DOHH2 (cell line): ENCODE results near the gene NEUROD6.

Source experiments
- H3F3A ChIP-seq: fragments of 200-600 bp; sonication (generic), shearing (Covaris generic); 2 replicates; pipeline ENCODE4 v1.6.0; 2016; ENCODE audit warnings: antibody characterized with exemption, mild to moderate bottlenecking; ENCODE audit not compliant: control insufficient read depth, insufficient read depth
- H3K27ac ChIP-seq: fragments of 200-600 bp; sonication (generic); 2 replicates; pipeline ENCODE4 v1.5.1; 2014; ENCODE audit warnings: low read depth, mild to moderate bottlenecking, low read length, moderate library complexity
- H3K27me3 ChIP-seq: fragments of 200-600 bp; sonication (generic); 2 replicates; pipeline ENCODE4 v1.6.1; 2014; ENCODE audit warnings: mild to moderate bottlenecking, low read length, mixed read lengths; ENCODE audit not compliant: control insufficient read depth
- H3K36me3 ChIP-seq: fragments of 200-600 bp; sonication (generic); 2 replicates; pipeline ENCODE4 v1.6.1; 2014; ENCODE audit warnings: mild to moderate bottlenecking, low read length, moderate library complexity, mixed read lengths; ENCODE audit not compliant: control insufficient read depth
- H3K4me1 ChIP-seq: fragments of 200-600 bp; sonication (generic); 2 replicates; pipeline ENCODE4 v1.6.1; 2014; ENCODE audit warnings: mild to moderate bottlenecking, low read length, mixed read lengths; ENCODE audit not compliant: control insufficient read depth
- H3K4me2 ChIP-seq: fragments of 200-600 bp; sonication (generic); 2 replicates; pipeline ENCODE4 v1.6.0; 2014; ENCODE audit warnings: mild to moderate bottlenecking, low read length, moderate library complexity
- H3K4me3 ChIP-seq: fragments of 200-600 bp; sonication (generic); 2 replicates; pipeline ENCODE4 v1.5.1; 2014; ENCODE audit warnings: mild to moderate bottlenecking, low read length, mixed read lengths
- H3K79me2 ChIP-seq: fragments of 200-600 bp; sonication (generic); 2 replicates; pipeline ENCODE4 v1.6.1; 2014; ENCODE audit warnings: mild to moderate bottlenecking, low read length, mixed read lengths; ENCODE audit not compliant: control insufficient read depth
- H3K9me2 ChIP-seq: fragments of 200-600 bp; sonication (generic); replicated peaks from 2 replicates; pipeline ENCODE4 v1.6.1; 2014; ENCODE audit warnings: mild to moderate bottlenecking, low read length, mixed read lengths; ENCODE audit not compliant: control insufficient read depth
- H3K9me3 ChIP-seq: fragments of 200-600 bp; sonication (generic); 2 replicates; pipeline ENCODE4 v1.6.1; 2014; ENCODE audit warnings: antibody characterized with exemption, low read length, mixed read lengths; ENCODE audit not compliant: control insufficient read depth, insufficient read depth
- H4K20me1 ChIP-seq: fragments of 200-600 bp; sonication (generic); 2 replicates; pipeline ENCODE4 v1.6.0; 2014; ENCODE audit warnings: low read depth, mild to moderate bottlenecking, antibody characterized with exemption, low read length, moderate library complexity; ENCODE audit not compliant: control insufficient read depth, insufficient read depth
- CTCF ChIP-seq: fragments of 200-600 bp; sonication (generic); IDR thresholded peaks from one replicate; pipeline ENCODE4 v1.5.1; 2014; ENCODE audit warnings: antibody characterized with exemption, mild to moderate bottlenecking, low read depth, low read length; ENCODE audit not compliant: poor library complexity, severe bottlenecking
- EZH2phosphoT487 ChIP-seq: fragments of 200-600 bp; sonication (generic); IDR thresholded peaks from 2 replicates; pipeline ENCODE4 v1.6.1; 2017; ENCODE audit warnings: borderline replicate concordance, mild to moderate bottlenecking, antibody characterized with exemption, low read length, moderate library complexity, mixed read lengths

NEUROD6 gene

GRCh38 chr7:31290601-31291000, 49.9 kb downstream of the NEUROD6 start:
- H3K27me3 ChIP-seq, result no peaks in the 10 kb centered on the region
- no peaks in the 10 kb centered on the region for H3K9me3 ChIP-seq
- H4K20me1 ChIP-seq, result no peaks in the 10 kb centered on the region
- H3K4me3 ChIP-seq, result no peak overlapping the region
- no peaks in the 10 kb centered on the region for H3K79me2 ChIP-seq
- H3K27ac ChIP-seq, result no peak overlapping the region
- no peaks in the 10 kb centered on the region for H3K4me1 ChIP-seq
- no peaks in the 10 kb centered on the region for H3K9me2 ChIP-seq
- no peaks in the 10 kb centered on the region for H3K36me3 ChIP-seq
- H3F3A ChIP-seq, result no peaks in the 10 kb centered on the region
- TF ChIP-seq EZH2phosphoT487 (no peak), CTCF (no peak)
- no peak overlapping the region for H3K4me2 ChIP-seq
